Vagina (tissue), 2 donors: ENCODE results near the gene PTPRM. TPM values are rescaled to one million over a fixed set of nuclear protein-coding genes. Genes with fewer than 3 reads are reported as not detected.

Experiments used
- DNase-seq, 2 donors: peaks; one replicate each; pipeline ENCODE4 v3.0.0-alpha.2; 2017; ENCODE audit errors: extremely low spot score in 2 of 2
- H3K27ac ChIP-seq: fragments of 200-600 bp; sonication (generic); one replicate; pipeline ENCODE4 v1.5.1; 2019
- H3K27me3 ChIP-seq: fragments of 200-600 bp; sonication (generic); one replicate; pipeline ENCODE4 v1.5.1; 2019
- H3K36me3 ChIP-seq, 2 donors: fragments of 200-600 bp; sonication (generic); one replicate each; pipeline ENCODE4 v1.5.1; 2017 to 2019
- H3K4me1 ChIP-seq: fragments of 200-600 bp; sonication (generic); one replicate; pipeline ENCODE4 v1.5.1; 2019
- H3K4me3 ChIP-seq, 2 donors: fragments of 200-600 bp; sonication (generic); 1 replicate in 1 of 2; 2 replicates in 1 of 2; pipeline ENCODE4 v1.5.1; 2016 to 2019
- H3K9me3 ChIP-seq: fragments of 200-600 bp; sonication (generic); one replicate; pipeline ENCODE4 v1.5.1; 2019
- CTCF ChIP-seq, 3 experiments: fragments of 450-650 bp in 2 of 3; fragments of 200-600 bp in 1 of 3; sonication (generic) in 1 of 3; IDR thresholded peaks; one replicate each; pipeline ENCODE4 v1.5.1; 2017 to 2019; ENCODE audit warnings: antibody characterized with exemption in 3 of 3, mild to moderate bottlenecking in 2 of 3, moderate library complexity in 2 of 3
- POLR2A ChIP-seq, 2 donors: fragments of 450-650 bp; IDR thresholded peaks; one replicate each; pipeline ENCODE4 v1.6.1; 2017; ENCODE audit warnings: antibody characterized with exemption in 2 of 2, mild to moderate bottlenecking in 2 of 2, moderate library complexity in 2 of 2
- POLR2AphosphoS5 ChIP-seq, 2 donors: sonication (generic); formaldehyde crosslinking; IDR thresholded peaks; one replicate each; pipeline ENCODE4 v1.9.0; 2017; ENCODE audit warnings: antibody characterized with exemption in 2 of 2, mild to moderate bottlenecking in 2 of 2, low read depth in 1 of 2; ENCODE audit not compliant: insufficient read depth in 1 of 2
- intact Hi-C: fragments of 100-400 bp; cut with DNase I; formaldehyde crosslinking; loops from one replicate; pipeline ENCODE4 v1.15.1; 2023
- total RNA-seq: library from RNA; depleted of rRNA; stranded (reverse); fragments of >200 nt; gene quantifications from one replicate; pipeline ENCODE4 v1.2.3, GENCODE V29; 2016

Gene PTPRM
- total RNA-seq, 1 donor from 2014 or later = 60.2 TPM

DNA sequence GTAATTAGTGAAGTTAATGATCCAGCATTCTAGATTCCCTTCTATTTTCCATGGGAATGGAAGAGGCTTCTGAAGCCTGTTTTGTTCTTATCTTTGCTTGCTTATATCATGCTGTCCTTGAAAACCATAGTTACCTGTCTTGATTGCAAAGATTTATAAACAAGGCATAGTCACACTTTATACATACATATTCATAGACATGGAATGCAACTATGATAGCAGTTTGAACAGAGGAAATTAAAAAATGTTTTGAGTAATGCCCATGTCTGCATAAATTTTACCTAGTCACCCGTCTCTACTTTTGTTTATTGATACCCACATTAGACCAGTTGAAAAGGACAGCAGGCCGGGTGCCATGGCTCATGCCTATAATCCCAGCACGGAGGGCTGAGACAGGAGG is 289.0 kb downstream of the PTPRM start:
- H3K9me3 ChIP-seq = no peaks in the 10 kb centered on the region
- H3K4me1 ChIP-seq = no peaks in the 10 kb centered on the region
- H3K27ac ChIP-seq = no peak overlapping the region
- H3K4me3 ChIP-seq = no peak overlapping the region
- intact Hi-C loops = no loop called here
- TF ChIP-seq POLR2AphosphoS5 (IDR thresholded peaks at IDR 0.05; ENCODE audit: insufficient read depth in 1 of 2, low read depth in 1 of 2) = no peak
- no peak for TF ChIP-seq POLR2A (IDR thresholded peaks at IDR 0.05)
- TF ChIP-seq CTCF (IDR thresholded peaks at IDR 0.05) = no peak
- H3K36me3 ChIP-seq = no peaks in the 10 kb centered on the region
- DNase-seq = no peak
- H3K27me3 ChIP-seq = no peaks in the 10 kb centered on the region

GRCh38 chr18:7856733-7857132 is 289.6 kb downstream of the PTPRM start:
- Histone ChIP-seq H3K4me3 (no peak overlapping the region), H3K36me3 (no peaks in the 10 kb centered on the region), H3K4me1 (no peaks in the 10 kb centered on the region), H3K27ac (no peak overlapping the region), H3K9me3 (no peaks in the 10 kb centered on the region), H3K27me3 (no peaks in the 10 kb centered on the region)
- intact Hi-C loops = no loop called here
- no peak for DNase-seq
- no peak for TF ChIP-seq POLR2A (IDR thresholded peaks at IDR 0.05)
- no peak for TF ChIP-seq CTCF (IDR thresholded peaks at IDR 0.05)
- TF ChIP-seq POLR2AphosphoS5 (IDR thresholded peaks at IDR 0.05; ENCODE audit: insufficient read depth in 1 of 2, low read depth in 1 of 2) = no peak

DNA sequence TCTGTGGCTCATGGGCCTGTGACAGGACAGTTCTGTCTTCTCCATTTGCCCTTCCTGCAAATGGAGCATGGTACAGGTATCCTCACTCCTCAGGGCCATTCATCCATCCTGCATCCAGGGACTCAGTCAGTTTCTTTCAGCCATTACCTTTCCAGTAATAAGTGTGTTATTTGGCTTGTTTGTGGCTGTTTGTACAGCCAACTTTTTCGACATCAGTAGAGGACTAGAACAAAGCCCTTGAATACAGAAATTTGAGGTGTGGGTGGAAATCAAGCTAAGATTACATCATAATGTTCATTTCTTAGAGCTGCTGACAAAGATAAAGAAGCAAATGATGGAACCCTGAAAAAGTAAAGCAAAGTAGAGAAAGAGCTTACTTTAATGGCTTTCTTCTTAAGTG is 290.4 kb downstream of the PTPRM start:
- Histone ChIP-seq H3K4me1 (no peaks in the 10 kb centered on the region), H3K9me3 (no peaks in the 10 kb centered on the region), H3K27ac (no peak overlapping the region), H3K4me3 (no peak overlapping the region), H3K36me3 (no peaks in the 10 kb centered on the region), H3K27me3 (no peaks in the 10 kb centered on the region)
- intact Hi-C loops = no loop called here
- no peak for TF ChIP-seq CTCF (IDR thresholded peaks at IDR 0.05)
- no peak for TF ChIP-seq POLR2A (IDR thresholded peaks at IDR 0.05)
- no peak for TF ChIP-seq POLR2AphosphoS5 (IDR thresholded peaks at IDR 0.05; ENCODE audit: insufficient read depth in 1 of 2, low read depth in 1 of 2)
- DNase-seq = no peak

DNA sequence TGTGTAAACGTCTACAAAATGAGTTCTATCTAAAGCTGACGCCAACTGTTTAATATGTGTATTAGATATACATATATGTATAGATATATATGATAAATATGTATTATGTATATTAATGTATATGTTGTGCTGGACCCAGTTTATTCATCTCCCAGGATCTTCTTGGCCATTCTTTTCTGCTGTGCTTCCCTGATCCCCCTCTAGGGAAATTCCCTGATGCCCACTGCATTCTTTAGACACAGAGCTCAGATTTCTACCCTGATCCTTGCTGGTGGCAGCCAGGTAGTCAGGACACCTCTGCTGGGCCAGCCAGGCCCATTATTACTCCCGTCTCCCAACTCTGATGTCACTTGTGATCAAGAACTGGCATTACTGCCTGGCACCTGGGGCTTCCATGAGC is 292.0 kb downstream of the PTPRM start:
- no peak overlapping the region for H3K4me3 ChIP-seq
- H3K4me1 ChIP-seq = no peaks in the 10 kb centered on the region
- H3K27me3 ChIP-seq = no peaks in the 10 kb centered on the region

GRCh38 chr18:7870266-7870665 is 303.1 kb downstream of the PTPRM start:
- intact Hi-C loops = no loop called here
- Histone ChIP-seq H3K4me1 (no peaks in the 10 kb centered on the region), H3K27ac (no peak overlapping the region), H3K4me3 (no peak overlapping the region), H3K27me3 (no peaks in the 10 kb centered on the region), H3K9me3 (no peaks in the 10 kb centered on the region), H3K36me3 (no peaks in the 10 kb centered on the region)
- TF ChIP-seq POLR2AphosphoS5 (IDR thresholded peaks at IDR 0.05; ENCODE audit: insufficient read depth in 1 of 2, low read depth in 1 of 2) = no peak
- no peak for TF ChIP-seq POLR2A (IDR thresholded peaks at IDR 0.05)
- no peak for TF ChIP-seq CTCF (IDR thresholded peaks at IDR 0.05)
- DNase-seq = no peak

More for the DNA sequence above, 292.0 kb downstream of the PTPRM start:
- Histone ChIP-seq H3K27ac (no peak overlapping the region), H3K36me3 (no peaks in the 10 kb centered on the region), H3K9me3 (no peaks in the 10 kb centered on the region)
- intact Hi-C loops = no loop called here
- DNase-seq = no peak
- TF ChIP-seq POLR2A (IDR thresholded peaks at IDR 0.05) = no peak
- TF ChIP-seq CTCF (IDR thresholded peaks at IDR 0.05) = no peak
- TF ChIP-seq POLR2AphosphoS5 (IDR thresholded peaks at IDR 0.05; ENCODE audit: insufficient read depth in 1 of 2, low read depth in 1 of 2) = no peak
